Smooth muscle cell (in vitro differentiated cells): Measurements from ENCODE around the gene C7. TPM values are rescaled to one million over a fixed set of nuclear protein-coding genes. Genes with fewer than 3 reads are reported as not detected.
A peak's percentile ranks its signal among the peaks of the same experiment; 100 is the strongest.

Experiments used
- DNase-seq: peaks from one replicate; lab custom pipeline; 2025; ENCODE audit not compliant: unreplicated experiment; lab: John Stamatoyannopoulos, UW
- H2AFZ ChIP-seq: fragments of 200-600 bp; sonication (generic); 2 replicates; pipeline ENCODE4 v1.6.0; 2016; ENCODE audit warnings: antibody characterized with exemption, low read depth, mild to moderate bottlenecking
- H3F3A ChIP-seq: fragments of 200-600 bp; sonication (generic); 2 replicates; pipeline ENCODE4 v1.6.0; 2017; ENCODE audit warnings: antibody characterized with exemption, low read depth
- H3K27ac ChIP-seq: fragments of 200-600 bp; sonication (generic); 2 replicates; pipeline ENCODE4 v1.5.1; 2016; ENCODE audit warnings: low read depth, mild to moderate bottlenecking
- H3K27me3 ChIP-seq: fragments of 200-600 bp; sonication (generic); 2 replicates; pipeline ENCODE4 v1.6.1; 2016; ENCODE audit warnings: low read depth, mild to moderate bottlenecking
- H3K36me3 ChIP-seq: fragments of 200-600 bp; sonication (generic); 2 replicates; pipeline ENCODE4 v1.5.1; 2016; ENCODE audit warnings: low read depth
- H3K4me1 ChIP-seq: fragments of 200-600 bp; sonication (generic); 2 replicates; pipeline ENCODE4 v1.5.1; 2016; ENCODE audit warnings: low read depth
- H3K4me2 ChIP-seq: fragments of 200-600 bp; sonication (generic); 2 replicates; pipeline ENCODE4 v1.6.0; 2016; ENCODE audit warnings: mild to moderate bottlenecking
- H3K4me3 ChIP-seq: fragments of 200-600 bp; sonication (generic); 2 replicates; pipeline ENCODE4 v1.5.1; 2016; ENCODE audit warnings: mild to moderate bottlenecking
- H3K79me2 ChIP-seq: fragments of 200-600 bp; sonication (generic); 2 replicates; pipeline ENCODE4 v1.6.0; 2016; ENCODE audit warnings: low read depth, mild to moderate bottlenecking
- H3K9ac ChIP-seq: fragments of 200-600 bp; sonication (generic); 2 replicates; pipeline ENCODE4 v1.6.0; 2016; ENCODE audit warnings: low read depth
- H3K9me3 ChIP-seq: fragments of 200-600 bp; sonication (generic); replicated peaks from 2 replicates; pipeline ENCODE4 v1.5.1; 2016; ENCODE audit warnings: low read depth
- H4K20me1 ChIP-seq: fragments of 200-600 bp; sonication (generic); 2 replicates; pipeline ENCODE4 v1.6.0; 2016; ENCODE audit warnings: low read depth
- CTCF ChIP-seq: fragments of 200-600 bp; sonication (generic); IDR thresholded peaks from 2 replicates; pipeline ENCODE4 v1.5.1; 2017; ENCODE audit warnings: borderline replicate concordance, mild to moderate bottlenecking, antibody characterized with exemption; ENCODE audit not compliant: insufficient read depth, poor library complexity, severe bottlenecking
- WGBS: methylation state at CpG from one replicate; pipeline ENCODE4 v1.1.7; 2016; ENCODE audit warnings: low lambda C conversion rate; 5-methylcytosine and 5-hydroxymethylcytosine counted together
- polyA plus RNA-seq: library from polyadenylated mRNA; unstranded; fragments of >200 nt; fragmentation: Nextera tagmentation; extraction: Ambion mirVana; gene quantifications from 2 replicates; pipeline ENCODE4 v1.2.1, GENCODE V29; 2016
- total RNA-seq: library from RNA; depleted of rRNA; stranded (reverse); fragments of >200 nt; gene quantifications from 2 replicates; pipeline ENCODE4 v1.2.3, GENCODE V29; 2014

C7 gene
- total and polyA plus RNA-seq, 2 experiments from 2014 or later = 0.23 TPM; not detected in 1

- Histone ChIP-seq H3K79me2 (no peaks in the 10 kb centered on the region), H3K27ac (no peak overlapping the region), H3K9me3 (no peaks in the 10 kb centered on the region), H3K4me3 (no peak overlapping the region), H3K9ac (no peak overlapping the region), H3K4me2 (no peak overlapping the region), H3K36me3 (no peaks in the 10 kb centered on the region), H4K20me1 (no peaks in the 10 kb centered on the region), H3K27me3 (no peaks in the 10 kb centered on the region), H3K4me1 (no peaks in the 10 kb centered on the region), H3F3A (no peaks in the 10 kb centered on the region), H2AFZ (no peak overlapping the region)
- no peak for DNase-seq
- TF ChIP-seq CTCF = no peak
- 89% methylated on average over 3 of the region's 3 CpGs for WGBS
Measured at GRCh38 chr5:40875958-40876357, 33.3 kb upstream of the C7 start.

- H3K4me2 ChIP-seq = no peak overlapping the region
- no peaks in the 10 kb centered on the region for H4K20me1 ChIP-seq
- no peak for TF ChIP-seq CTCF
- no peaks in the 10 kb centered on the region for H3K27me3 ChIP-seq
- H3K36me3 ChIP-seq = no peaks in the 10 kb centered on the region
- no peaks in the 10 kb centered on the region for H3K79me2 ChIP-seq
- H3K4me1 ChIP-seq = no peaks in the 10 kb centered on the region
- WGBS = 81% methylated on average over 6 of the region's 6 CpGs
- H3K9ac ChIP-seq = no peak overlapping the region
- H3K27ac ChIP-seq = peak overlapping the region; percentile 19
- DNase-seq = no peak
- H3F3A ChIP-seq = no peaks in the 10 kb centered on the region
- no peak overlapping the region for H2AFZ ChIP-seq
- H3K4me3 ChIP-seq = no peak overlapping the region
- H3K9me3 ChIP-seq = no peaks in the 10 kb centered on the region
Measured at GRCh38 chr5:40877371-40877988, 31.8 kb upstream of the C7 start.

- no peaks in the 10 kb centered on the region for H3K4me1 ChIP-seq
- H3K4me3 ChIP-seq = no peak overlapping the region
- H3K4me2 ChIP-seq = no peak overlapping the region
- no peak for DNase-seq
- no peak overlapping the region for H3K9ac ChIP-seq
- H3K27me3 ChIP-seq = no peaks in the 10 kb centered on the region
- H4K20me1 ChIP-seq = no peaks in the 10 kb centered on the region
- H3K36me3 ChIP-seq = no peaks in the 10 kb centered on the region
- H3F3A ChIP-seq = no peaks in the 10 kb centered on the region
- TF ChIP-seq CTCF = peak; percentile 61
- H2AFZ ChIP-seq = peak overlapping the region; percentile 65
- H3K9me3 ChIP-seq = no peaks in the 10 kb centered on the region
- no peak overlapping the region for H3K27ac ChIP-seq
- no peaks in the 10 kb centered on the region for H3K79me2 ChIP-seq
- WGBS = 47% methylated on average over 10 of the region's 10 CpGs
Measured at GRCh38 chr5:40879163-40879942, 29.9 kb upstream of the C7 start.
